Ovary (tissue), 9 donors: ENCODE data around the gene PRICKLE1. TPM values are rescaled to one million over a fixed set of nuclear protein-coding genes. Genes with fewer than 3 reads are reported as not detected.

Source experiments
- DNase-seq, 5 donors: peaks; one replicate each; pipeline ENCODE4 v3.0.0-alpha.2; 2019 to 2020
- H3K27ac ChIP-seq, 2 donors: fragments of 200-600 bp; one replicate each; pipeline versions ENCODE4 v1.5.1 to v1.8.0; 2019 to 2022
- H3K27me3 ChIP-seq: fragments of 200-600 bp; one replicate; pipeline ENCODE4 v1.8.0; 2022
- H3K36me3 ChIP-seq: fragments of 200-600 bp; sonication (generic); one replicate; pipeline ENCODE4 v1.5.1; 2019
- H3K4me1 ChIP-seq: one replicate; pipeline ENCODE4 v1.8.1; 2013; ENCODE audit warnings: mild to moderate bottlenecking, moderate library complexity; ENCODE audit not compliant: insufficient read depth
- H3K4me3 ChIP-seq: fragments of 200-600 bp; sonication (generic); one replicate; pipeline ENCODE4 v1.5.1; 2017
- H3K9me3 ChIP-seq, 2 donors: fragments of 200-600 bp in 1 of 2; sonication (generic) in 1 of 2; one replicate each; pipeline versions ENCODE4 v1.5.1 to v1.8.1; 2013 to 2019; ENCODE audit warnings: mild to moderate bottlenecking in 1 of 2, moderate library complexity in 1 of 2
- CTCF ChIP-seq, 3 donors: fragments of 450-650 bp in 2 of 3; fragments of 200-600 bp in 1 of 3; IDR thresholded peaks; one replicate each; pipeline versions ENCODE4 v1.5.1 to v1.8.0; 2016 to 2022; ENCODE audit warnings: antibody characterized with exemption in 3 of 3, mild to moderate bottlenecking in 1 of 3
- EP300 ChIP-seq: sonication (generic); formaldehyde crosslinking; IDR thresholded peaks from one replicate; pipeline ENCODE4 v1.6.1; 2017; ENCODE audit warnings: antibody characterized with exemption
- POLR2A ChIP-seq: fragments of 450-650 bp; IDR thresholded peaks from one replicate; pipeline ENCODE4 v1.6.1; 2017; ENCODE audit warnings: antibody characterized with exemption, mild to moderate bottlenecking, moderate library complexity
- WGBS, 3 donors: extraction: QIAGEN DNeasy Blood & Tissue Kit in 1 of 3; methylation state at CpG; one replicate each; pipeline versions ENCODE4 v1.1.5 to v1.1.7; 2013 to 2017; 5-methylcytosine and 5-hydroxymethylcytosine counted together
- intact Hi-C, 4 donors: fragments of 100-400 bp; cut with DNase I; formaldehyde crosslinking; loops; one replicate each; pipeline versions ENCODE4 v1.11.0 to v1.15.1; 2022 to 2023
- polyA plus RNA-seq, 2 donors: library from polyadenylated mRNA; stranded (reverse); fragments of 200-250 nt in 1 of 2; fragments of 350-450 nt in 1 of 2; fragmentation: Illumina TruSeq in 1 of 2; extraction: RNeasy Lipid Tissue Mini Kit (QIAGEN cat#74804) in 1 of 2; gene quantifications; one replicate each; pipeline ENCODE4 v1.2.3, GENCODE V29; 2013 to 2014
- total RNA-seq, 7 donors: library from RNA; depleted of rRNA in 2 of 7; stranded (reverse); fragments of >200 nt in 2 of 7; fragmentation: NEBNext Ultra II Directional in 3 of 7; extraction: Animal tissue kit (Norgen Biotek cat#: 25700) in 3 of 7; gene quantifications; one replicate each; pipeline versions ENCODE4 v1.1.0 to v1.2.4, GENCODE V29; 2016 to 2023
- donor health status: DM: no; HTN: no; CAD: no; lungs with moderate emphysema.
- donor health status: DM: no; HTN: no; CAD: no.
- donor health status: Bipolar disorder and iron deficiency.
- donor health status: DM: yes; HTN: yes; CAD: no.
- donor health status: DM: no; HTN: no; CAD: no.
- donor health status: DM: yes; HTN: yes; CAD: no.

Gene PRICKLE1
- total and polyA plus RNA-seq, 9 donors: 12.5 to 35.2 (median 22.5) TPM

DNA sequence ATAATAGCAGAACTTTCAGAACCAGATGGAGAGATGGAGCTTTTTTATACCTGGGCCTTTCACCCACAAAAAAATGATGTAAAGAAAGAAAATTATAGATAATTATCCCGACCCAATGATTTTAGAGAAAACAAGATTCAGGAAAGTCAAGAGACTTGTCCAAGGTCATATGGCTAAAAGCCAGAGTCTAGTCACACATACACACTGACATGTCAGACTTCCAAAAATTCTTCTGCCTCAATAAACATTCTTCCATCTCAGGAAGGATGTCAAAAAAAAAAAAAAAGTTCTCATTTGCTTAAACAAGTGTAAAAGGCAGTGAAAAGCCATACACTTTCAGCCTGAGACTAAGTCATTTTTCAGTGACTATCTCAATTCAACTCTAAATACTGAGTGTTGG is 116.0 kb downstream of the PRICKLE1 start:
- Histone ChIP-seq H3K27me3 (no peaks in the 10 kb centered on the region), H3K9me3 (no peaks in the 10 kb centered on the region), H3K27ac (no peak overlapping the region), H3K36me3 (no peaks in the 10 kb centered on the region), H3K4me3 (no peak overlapping the region), H3K4me1 (peaks cover 3% of the 10 kb centered on the region)
- intact Hi-C loops: no loop called here
- WGBS, 3 donors: 24 to 33% (median 25%) methylated on average over 1 of the region's 1 CpG
- no peak for DNase-seq
- no peak for TF ChIP-seq EP300
- no peak for TF ChIP-seq CTCF (IDR thresholded peaks at IDR 0.05)
- no peak for TF ChIP-seq POLR2A

DNA sequence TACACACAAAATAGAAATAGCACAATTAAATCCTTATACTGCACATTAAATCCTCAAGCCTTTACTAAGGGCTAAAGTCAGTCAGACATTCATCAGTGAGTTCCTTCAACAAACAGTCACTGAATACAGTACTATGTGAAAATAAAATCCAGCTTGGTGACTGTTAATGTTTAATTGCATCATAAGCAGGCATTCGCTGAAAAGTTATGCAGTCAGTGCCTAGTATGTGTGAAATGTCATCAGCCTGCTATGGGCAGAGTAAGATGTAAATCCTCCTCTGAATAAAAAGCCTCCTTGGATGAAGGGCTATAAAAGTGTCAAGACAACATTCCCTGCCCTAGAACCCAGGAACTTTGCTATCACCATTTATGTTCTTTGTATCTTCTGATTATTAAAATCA is 116.4 kb downstream of the PRICKLE1 start:
- Histone ChIP-seq H3K9me3 (no peaks in the 10 kb centered on the region), H3K4me3 (no peak overlapping the region), H3K4me1 (peaks cover 3% of the 10 kb centered on the region), H3K27me3 (no peaks in the 10 kb centered on the region), H3K36me3 (no peaks in the 10 kb centered on the region), H3K27ac (no peak overlapping the region)
- DNase-seq: no peak
- TF ChIP-seq CTCF (IDR thresholded peaks at IDR 0.05) (no peak), EP300 (no peak), POLR2A (no peak)
- 43 to 89% (median 60%) methylated on average over 1 of the region's 1 CpG for WGBS, 3 donors
- intact Hi-C loops: no loop called here

DNA sequence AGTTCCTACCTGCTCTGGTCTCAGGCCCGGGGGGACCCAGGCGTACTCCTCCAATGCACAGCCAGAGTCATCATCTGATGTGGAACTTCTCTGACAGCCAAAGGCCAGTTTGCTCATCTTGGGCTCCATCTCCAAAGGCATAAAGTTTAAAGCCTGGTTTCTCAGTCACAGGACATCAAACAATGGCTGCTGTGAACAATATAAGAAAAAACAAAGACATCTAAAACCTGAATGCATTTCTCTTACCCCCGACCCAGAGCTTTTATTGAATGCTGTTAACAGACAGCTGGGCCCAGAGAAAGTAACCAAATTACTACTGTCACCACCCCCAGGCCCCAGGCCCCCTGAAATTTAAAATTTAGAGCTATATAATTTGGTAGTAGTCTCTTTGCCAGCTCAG is 117.2 kb downstream of the PRICKLE1 start:
- H3K4me1 ChIP-seq: peaks cover 3% of the 10 kb centered on the region
- no peaks in the 10 kb centered on the region for H3K36me3 ChIP-seq
- TF ChIP-seq POLR2A (no peak), EP300 (no peak), CTCF (IDR thresholded peaks at IDR 0.05) (no peak)
- no peak overlapping the region for H3K4me3 ChIP-seq
- no peak for DNase-seq
- intact Hi-C loops: no loop called here
- WGBS, 3 donors: 84 to 92% (median 89%) methylated on average over 3 of the region's 3 CpGs
- no peaks in the 10 kb centered on the region for H3K27me3 ChIP-seq
- H3K9me3 ChIP-seq: no peaks in the 10 kb centered on the region
- H3K27ac ChIP-seq: no peak overlapping the region

- H3K27ac ChIP-seq: no peak overlapping the region
- 81 to 85% (median 85%) methylated on average over 7 of the region's 7 CpGs for WGBS, 3 donors
- peaks cover 1% of the 10 kb centered on the region for H3K4me1 ChIP-seq
- no peaks in the 10 kb centered on the region for H3K27me3 ChIP-seq
- TF ChIP-seq EP300 (no peak), CTCF (IDR thresholded peaks at IDR 0.05) (no peak), POLR2A (no peak)
- intact Hi-C loops: no loop called here
- H3K9me3 ChIP-seq: no peaks in the 10 kb centered on the region
- DNase-seq: no peak
- H3K36me3 ChIP-seq: no peaks in the 10 kb centered on the region
- no peak overlapping the region for H3K4me3 ChIP-seq
Measured at GRCh38 chr12:42469355-42470175, 120.0 kb downstream of the PRICKLE1 start.
